GM12865 (cell line): Measurements from ENCODE around the gene PLEK.

Source experiments
- DNase-seq: peaks from one replicate; pipeline ENCODE4 v3.0.0; 2010; ENCODE audit warnings: low read depth
- H3K4me3 ChIP-seq: 2 replicates; pipeline ENCODE4 v1.5.1; 2011; ENCODE audit warnings: mild to moderate bottlenecking, low read depth, low read length, control low read depth
- TF ChIP-seq, protein P1 (sequence below): IDR thresholded peaks from 2 replicates; pipeline ENCODE4 v1.5.1; 2011; ENCODE audit warnings: low read length, control low read depth, low read depth, inconsistent platforms; ENCODE audit not compliant: insufficient read depth; ENCODE audit errors: missing control alignments

Gene PLEK, protein sequence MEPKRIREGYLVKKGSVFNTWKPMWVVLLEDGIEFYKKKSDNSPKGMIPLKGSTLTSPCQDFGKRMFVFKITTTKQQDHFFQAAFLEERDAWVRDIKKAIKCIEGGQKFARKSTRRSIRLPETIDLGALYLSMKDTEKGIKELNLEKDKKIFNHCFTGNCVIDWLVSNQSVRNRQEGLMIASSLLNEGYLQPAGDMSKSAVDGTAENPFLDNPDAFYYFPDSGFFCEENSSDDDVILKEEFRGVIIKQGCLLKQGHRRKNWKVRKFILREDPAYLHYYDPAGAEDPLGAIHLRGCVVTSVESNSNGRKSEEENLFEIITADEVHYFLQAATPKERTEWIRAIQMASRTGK

DNA sequence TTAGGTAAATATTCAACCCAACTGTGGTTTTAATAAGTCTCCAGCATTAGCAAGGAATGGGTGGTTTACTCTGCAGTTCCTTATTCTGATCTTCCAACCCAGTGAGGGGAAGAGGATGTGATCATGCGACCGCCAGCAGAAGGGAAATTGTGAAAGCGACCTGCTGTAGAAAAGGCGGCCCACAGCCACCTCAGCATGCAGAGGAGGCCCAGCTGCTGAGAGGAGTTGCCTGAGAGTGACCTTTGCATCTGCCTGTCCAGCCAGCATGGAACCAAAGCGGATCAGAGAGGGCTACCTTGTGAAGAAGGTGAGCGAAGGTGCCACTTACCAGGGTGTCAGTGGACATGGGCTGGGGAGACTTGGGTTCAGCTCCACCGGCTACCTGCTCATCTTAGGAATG, at the start of gene PLEK:
Gene PLEK, plus strand, starts transcription at position 196 of the 400 bp plus-strand sequence. Its CDS starts 70 bp downstream, at position 266.
- DNase-seq = peak; percentile 89
- H3K4me3 ChIP-seq = peak within 1 kb of the TSS; percentile 79
- TF ChIP-seq, protein P1, sequence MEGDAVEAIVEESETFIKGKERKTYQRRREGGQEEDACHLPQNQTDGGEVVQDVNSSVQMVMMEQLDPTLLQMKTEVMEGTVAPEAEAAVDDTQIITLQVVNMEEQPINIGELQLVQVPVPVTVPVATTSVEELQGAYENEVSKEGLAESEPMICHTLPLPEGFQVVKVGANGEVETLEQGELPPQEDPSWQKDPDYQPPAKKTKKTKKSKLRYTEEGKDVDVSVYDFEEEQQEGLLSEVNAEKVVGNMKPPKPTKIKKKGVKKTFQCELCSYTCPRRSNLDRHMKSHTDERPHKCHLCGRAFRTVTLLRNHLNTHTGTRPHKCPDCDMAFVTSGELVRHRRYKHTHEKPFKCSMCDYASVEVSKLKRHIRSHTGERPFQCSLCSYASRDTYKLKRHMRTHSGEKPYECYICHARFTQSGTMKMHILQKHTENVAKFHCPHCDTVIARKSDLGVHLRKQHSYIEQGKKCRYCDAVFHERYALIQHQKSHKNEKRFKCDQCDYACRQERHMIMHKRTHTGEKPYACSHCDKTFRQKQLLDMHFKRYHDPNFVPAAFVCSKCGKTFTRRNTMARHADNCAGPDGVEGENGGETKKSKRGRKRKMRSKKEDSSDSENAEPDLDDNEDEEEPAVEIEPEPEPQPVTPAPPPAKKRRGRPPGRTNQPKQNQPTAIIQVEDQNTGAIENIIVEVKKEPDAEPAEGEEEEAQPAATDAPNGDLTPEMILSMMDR = no peak

DNA sequence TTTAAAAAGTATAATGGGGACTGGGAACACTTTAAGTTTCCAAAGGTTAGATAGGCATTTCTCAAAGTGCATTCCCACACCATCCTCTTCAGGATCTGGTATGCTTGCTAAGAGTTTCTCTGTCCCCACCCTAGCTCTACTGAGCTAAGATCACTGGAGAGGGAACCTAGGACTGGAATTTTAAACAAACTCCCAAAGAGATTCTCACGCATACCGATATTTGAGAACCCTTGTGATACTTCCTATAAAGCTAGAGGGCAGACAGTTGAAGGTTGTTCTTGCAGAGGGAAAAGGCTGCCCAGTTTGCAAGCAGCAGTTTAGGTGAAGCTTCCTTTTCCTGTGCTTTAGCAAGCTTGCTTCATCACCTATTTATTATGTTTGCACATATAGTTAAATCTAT, 49.0 kb upstream of the PLEK start:
- TF ChIP-seq, protein P1 = no peak
- no peak overlapping the region for H3K4me3 ChIP-seq
- DNase-seq = no peak

DNA sequence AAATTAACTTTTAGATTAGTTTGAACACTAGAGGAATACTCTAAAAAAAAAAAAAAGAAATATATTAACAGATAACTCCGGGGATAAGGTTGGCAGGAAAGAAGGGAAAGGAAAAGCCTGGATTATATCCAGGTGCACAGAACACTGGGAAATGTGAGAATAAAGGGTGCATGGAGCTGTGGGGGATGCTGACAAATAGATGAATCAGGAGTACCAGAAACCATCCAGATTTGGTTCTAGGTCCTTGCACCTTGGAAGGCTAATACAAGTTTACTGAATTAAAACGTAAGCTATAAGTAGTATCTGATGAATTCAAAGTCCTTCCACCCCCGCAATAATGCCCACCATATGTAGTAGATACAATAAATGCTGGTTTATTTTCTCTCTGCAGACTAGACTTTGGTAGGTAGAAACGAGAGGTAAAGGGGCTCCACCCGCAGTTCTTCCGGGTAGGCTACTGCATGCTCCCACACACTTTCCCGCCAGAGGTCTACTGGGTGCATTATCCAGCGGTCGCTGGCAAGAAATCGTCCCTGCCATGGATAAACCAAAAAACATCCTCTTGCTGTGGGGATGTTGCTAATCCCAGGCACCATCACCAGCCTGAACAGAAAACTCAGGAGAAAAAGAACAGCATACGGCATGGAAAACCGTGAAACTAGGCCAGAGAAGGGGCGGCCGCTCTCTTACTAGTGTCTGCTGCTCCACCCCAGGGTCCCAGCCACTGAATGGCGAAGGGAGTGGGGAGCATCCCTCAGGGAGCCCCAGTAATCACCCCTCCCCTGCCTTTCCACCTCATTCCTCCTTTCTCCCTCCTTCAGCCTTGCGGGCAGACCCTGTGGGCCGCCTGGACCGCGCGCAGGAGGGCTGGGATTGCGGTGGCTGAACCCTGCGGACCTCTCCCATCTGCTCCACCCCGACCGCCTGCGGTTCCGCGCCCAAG, 46.8 kb upstream of the PLEK start:
- no peak overlapping the region for H3K4me3 ChIP-seq
- TF ChIP-seq, protein P1 = no peak
- no peak for DNase-seq

DNA sequence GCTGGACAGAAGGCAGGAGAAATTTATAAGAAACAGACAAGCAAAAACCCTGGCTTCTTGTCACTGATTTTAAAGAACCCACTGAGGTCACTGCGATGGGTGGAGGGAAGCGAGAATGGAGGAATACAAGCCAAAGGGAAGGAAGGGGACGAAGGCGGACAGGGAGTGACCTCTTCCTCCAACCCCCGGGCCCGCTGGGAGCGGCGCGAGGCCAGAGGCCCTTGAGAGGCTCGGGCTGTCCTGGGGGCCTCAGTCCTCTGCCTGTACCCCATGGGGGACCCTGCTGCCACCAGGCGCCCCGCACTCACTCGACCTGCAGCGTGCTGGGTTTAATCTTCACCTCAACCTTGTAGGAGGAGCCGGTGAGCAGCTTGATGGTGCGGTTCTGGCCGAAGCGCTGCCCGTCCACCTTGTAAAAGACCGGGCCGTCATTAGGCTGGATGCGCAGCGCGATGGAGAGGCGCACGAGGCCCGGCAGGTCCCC, 46.1 kb upstream of the PLEK start:
- TF ChIP-seq, protein P1 = no peak
- no peak for DNase-seq
- peak overlapping the region; percentile 51 for H3K4me3 ChIP-seq

DNA sequence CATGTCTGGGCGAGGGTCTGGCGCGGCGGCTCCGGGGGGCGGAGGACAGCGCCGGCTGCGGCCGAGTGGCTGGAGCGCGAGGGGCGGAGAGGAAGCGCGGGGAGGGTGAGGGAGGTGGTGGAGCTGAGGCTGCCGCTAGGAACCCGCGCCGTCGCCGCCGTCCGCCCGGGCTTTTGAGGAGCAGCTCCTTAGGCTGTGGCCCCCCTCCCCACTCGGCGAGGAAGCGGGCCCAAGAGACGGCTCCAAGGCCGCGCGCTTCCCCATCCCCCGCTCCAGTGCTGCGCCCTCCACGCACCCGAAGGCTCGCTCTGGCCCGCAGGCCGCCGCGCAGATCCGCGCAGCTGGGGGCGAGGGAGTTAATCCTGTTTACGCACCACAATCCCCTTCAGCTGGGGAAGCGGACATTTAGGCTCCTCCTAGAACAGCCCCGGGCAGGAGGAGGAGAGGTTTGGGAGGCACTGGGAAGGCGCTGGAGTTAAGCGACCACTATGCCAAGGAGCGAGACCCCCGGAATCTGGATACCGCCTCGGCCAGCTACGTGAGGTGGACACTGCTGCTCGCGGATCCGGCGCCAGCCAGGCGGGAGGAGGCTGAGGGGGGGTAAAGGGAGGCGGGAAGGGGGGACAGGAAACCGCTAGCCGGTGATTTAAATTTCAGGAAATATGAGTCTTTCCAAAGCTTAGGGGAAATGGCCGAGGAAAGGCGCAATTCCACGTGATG, 45.5 kb upstream of the PLEK start, which contains the start of gene CNRIP1:
Gene CNRIP1, minus strand, starts transcription at position 552 of the 720 bp plus-strand sequence. Its CDS starts 549 bp downstream, at position 3.
- no peak for DNase-seq
- H3K4me3 ChIP-seq = peak within 1 kb of the TSS; percentile 51
- TF ChIP-seq, protein P1 = no peak

DNA sequence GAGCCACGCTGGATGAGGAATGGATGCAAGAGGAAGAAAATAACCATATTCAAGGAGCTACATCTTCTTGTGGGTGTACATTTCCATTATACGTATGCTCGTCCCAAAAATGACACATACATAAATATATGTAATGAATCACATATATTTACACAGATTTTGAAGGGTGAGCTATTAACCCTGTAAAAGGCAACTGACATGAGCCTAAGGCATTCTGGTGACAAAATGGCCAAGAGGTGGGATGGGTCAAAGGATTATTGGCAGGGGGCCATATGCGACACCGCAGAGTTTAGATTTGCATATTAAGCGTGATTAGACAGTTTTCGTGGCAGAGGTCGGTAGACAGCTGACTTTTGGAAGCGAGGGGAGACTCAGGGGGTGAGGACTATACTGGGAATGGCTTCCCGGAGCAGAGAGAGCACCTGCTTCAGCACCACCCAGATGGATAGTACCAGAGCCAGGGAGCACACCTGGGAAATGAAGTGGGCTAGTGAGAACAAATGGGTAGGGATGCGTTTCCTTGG, 44.9 kb upstream of the PLEK start:
- TF ChIP-seq, protein P1 = no peak
- no peak for DNase-seq
- peak overlapping the region; percentile 51 for H3K4me3 ChIP-seq
